ENCODE results near the gene RBBP8. TPM values are rescaled to one million over a fixed set of nuclear protein-coding genes. Genes with fewer than 3 reads are reported as not detected.
A peak's percentile ranks its signal among the peaks of the same experiment; 100 is the strongest.

The RBBP8 gene
- polyA plus RNA-seq, 1 experiment = 22.1 TPM

DNA sequence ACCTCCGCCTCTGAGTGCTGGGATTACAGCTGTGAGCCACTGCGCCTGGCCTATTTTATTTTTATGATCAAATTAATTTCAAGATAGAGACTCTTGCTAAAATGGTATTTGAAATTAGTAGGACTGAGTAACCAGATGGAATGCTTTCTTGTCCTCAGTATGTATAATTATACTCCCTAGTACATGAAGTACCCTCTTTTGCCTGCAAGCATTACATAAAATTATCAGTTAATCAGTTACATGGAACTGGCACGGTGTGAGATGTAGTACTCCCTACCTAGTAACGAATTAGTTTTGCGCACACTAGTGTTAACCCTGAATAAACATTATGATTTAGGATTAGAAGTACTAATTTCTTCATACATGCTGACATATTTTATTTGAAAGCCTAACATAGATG is 41.6 kb downstream of the RBBP8 start:
- ChIA-PET POLR2A (no interaction called here), CTCF (interaction anchor here (0.7 kb wide), 1 partner anchor 403 kb away, joined by 4 read pairs; no protein-coding TSS in a partner anchor)
- no peak for TF ChIP-seq CTCF (IDR thresholded peaks at IDR 0.05; ENCODE audit: low read depth, low read length)
- Histone ChIP-seq H3K27ac (ENCODE audit: low read depth, low read length) (no peak overlapping the region), H3K4me3 (ENCODE audit: low read depth, low read length) (no peak overlapping the region), H3K27me3 (ENCODE audit: control insufficient read depth, insufficient read depth, low read length) (no peaks in the 10 kb centered on the region), H3K9me3 (ENCODE audit: control insufficient read depth, insufficient read depth, low read length) (no peaks in the 10 kb centered on the region)
- DNase-seq (ENCODE audit: low read depth, low spot score) = no peak

DNA sequence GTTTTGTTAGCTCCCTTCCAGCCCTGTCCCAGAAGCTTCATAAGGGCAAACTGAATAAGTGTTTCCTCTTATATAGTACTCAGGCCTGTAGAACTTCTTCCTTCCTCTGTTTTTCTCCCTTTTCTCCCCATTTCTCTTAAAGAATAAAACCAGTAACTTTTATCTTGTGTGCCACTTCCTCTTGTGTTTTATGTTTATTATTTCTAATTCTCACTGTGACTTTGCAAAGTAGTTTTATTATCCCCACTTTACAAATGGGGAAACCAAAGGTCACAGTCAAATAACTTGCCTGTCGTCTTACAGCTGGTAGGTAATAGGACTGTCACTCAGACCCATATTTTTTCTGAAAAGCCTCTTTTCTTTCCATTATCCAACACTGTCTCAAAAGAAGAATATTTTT is 42.4 kb downstream of the RBBP8 start:
- Histone ChIP-seq H3K9me3 (ENCODE audit: control insufficient read depth, insufficient read depth, low read length) (no peaks in the 10 kb centered on the region), H3K27me3 (ENCODE audit: control insufficient read depth, insufficient read depth, low read length) (no peaks in the 10 kb centered on the region), H3K27ac (ENCODE audit: low read depth, low read length) (no peak overlapping the region), H3K4me3 (ENCODE audit: low read depth, low read length) (no peak overlapping the region)
- TF ChIP-seq CTCF (IDR thresholded peaks at IDR 0.05; ENCODE audit: low read depth, low read length) = no peak
- ChIA-PET CTCF (no interaction called here), POLR2A (no interaction called here)
- no peak for DNase-seq (ENCODE audit: low read depth, low spot score)

GRCh38 chr18:22977847-22978701 is 44.9 kb downstream of the RBBP8 start:
- ChIA-PET CTCF (interaction anchor here (0.6 to 2.3 kb wide), 6 partner anchors 48 to 727 kb away, joined by 3 to 16 read pairs (median 4); no protein-coding TSS in a partner anchor), POLR2A (no interaction called here)

GRCh38 chr18:22980394-22980793 is 47.3 kb downstream of the RBBP8 start:
- no peaks in the 10 kb centered on the region for H3K27me3 ChIP-seq (ENCODE audit: control insufficient read depth, insufficient read depth, low read length)
- H3K27ac ChIP-seq (ENCODE audit: low read depth, low read length) = no peak overlapping the region
- ChIA-PET POLR2A (no interaction called here), CTCF (no interaction called here)
- no peak for TF ChIP-seq CTCF (IDR thresholded peaks at IDR 0.05; ENCODE audit: low read depth, low read length)
- H3K4me3 ChIP-seq (ENCODE audit: low read depth, low read length) = no peak overlapping the region
- no peaks in the 10 kb centered on the region for H3K9me3 ChIP-seq (ENCODE audit: control insufficient read depth, insufficient read depth, low read length)
- DNase-seq (ENCODE audit: low read depth, low spot score) = no peak

More at GRCh38 chr18:22977847-22978701, 44.9 kb downstream of the RBBP8 start:
- Histone ChIP-seq H3K27me3 (ENCODE audit: control insufficient read depth, insufficient read depth, low read length) (no peaks in the 10 kb centered on the region), H3K9me3 (ENCODE audit: control insufficient read depth, insufficient read depth, low read length) (no peaks in the 10 kb centered on the region), H3K4me3 (ENCODE audit: low read depth, low read length) (no peak overlapping the region), H3K27ac (ENCODE audit: low read depth, low read length) (no peak overlapping the region)
- no peak for TF ChIP-seq CTCF (IDR thresholded peaks at IDR 0.05; ENCODE audit: low read depth, low read length)
- DNase-seq (ENCODE audit: low read depth, low spot score) = peak; percentile 27
